ENCODE data around the gene ZBTB9.

GRCh38 chr6:33456156-33456555 is 1.8 kb downstream of the ZBTB9 start:
- TF ChIP-seq CTCF (IDR thresholded peaks at IDR 0.05), result no peak
- TF ChIP-seq POLR2A (IDR thresholded peaks at IDR 0.05), result no peak

All from thyroid gland (tissue), 4 donors.